Testis (tissue), 2 donors: Measurements from ENCODE around the gene KLHL4.

ENCODE experiments used
- POLR2A ChIP-seq: fragments of 450-650 bp; IDR thresholded peaks from one replicate; pipeline ENCODE4 v1.6.1; 2017; ENCODE audit warnings: antibody characterized with exemption, mild to moderate bottlenecking, moderate library complexity
- TF ChIP-seq, protein P1 (sequence below), 3 experiments: fragments of 450-650 bp in 2 of 3; fragments of 200-600 bp in 1 of 3; sonication (generic) in 1 of 3; IDR thresholded peaks; one replicate each; pipeline ENCODE4 v1.5.1; 2016 to 2019; ENCODE audit warnings: antibody characterized with exemption in 3 of 3, mild to moderate bottlenecking in 2 of 3, moderate library complexity in 1 of 3

DNA sequence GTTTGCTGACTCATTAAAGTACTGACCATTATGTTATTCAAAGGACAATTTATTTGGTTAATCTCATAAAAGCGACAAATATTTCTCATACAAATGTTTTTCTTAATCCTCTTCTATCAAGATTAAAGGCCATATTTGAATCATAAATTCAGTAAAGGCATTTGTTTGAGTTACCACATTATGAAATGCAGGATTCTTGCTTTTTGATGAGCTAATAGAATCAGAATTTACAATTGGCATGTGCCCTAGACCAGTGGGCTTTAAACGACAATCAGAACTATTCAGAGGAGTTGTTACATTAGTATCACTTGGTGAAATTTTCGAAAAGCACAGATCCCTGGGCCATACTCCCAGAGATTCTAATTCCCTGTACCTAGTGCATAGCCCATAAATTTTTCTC lies 55.3 kb downstream of the KLHL4 start:
- TF ChIP-seq, protein P1, sequence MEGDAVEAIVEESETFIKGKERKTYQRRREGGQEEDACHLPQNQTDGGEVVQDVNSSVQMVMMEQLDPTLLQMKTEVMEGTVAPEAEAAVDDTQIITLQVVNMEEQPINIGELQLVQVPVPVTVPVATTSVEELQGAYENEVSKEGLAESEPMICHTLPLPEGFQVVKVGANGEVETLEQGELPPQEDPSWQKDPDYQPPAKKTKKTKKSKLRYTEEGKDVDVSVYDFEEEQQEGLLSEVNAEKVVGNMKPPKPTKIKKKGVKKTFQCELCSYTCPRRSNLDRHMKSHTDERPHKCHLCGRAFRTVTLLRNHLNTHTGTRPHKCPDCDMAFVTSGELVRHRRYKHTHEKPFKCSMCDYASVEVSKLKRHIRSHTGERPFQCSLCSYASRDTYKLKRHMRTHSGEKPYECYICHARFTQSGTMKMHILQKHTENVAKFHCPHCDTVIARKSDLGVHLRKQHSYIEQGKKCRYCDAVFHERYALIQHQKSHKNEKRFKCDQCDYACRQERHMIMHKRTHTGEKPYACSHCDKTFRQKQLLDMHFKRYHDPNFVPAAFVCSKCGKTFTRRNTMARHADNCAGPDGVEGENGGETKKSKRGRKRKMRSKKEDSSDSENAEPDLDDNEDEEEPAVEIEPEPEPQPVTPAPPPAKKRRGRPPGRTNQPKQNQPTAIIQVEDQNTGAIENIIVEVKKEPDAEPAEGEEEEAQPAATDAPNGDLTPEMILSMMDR (IDR thresholded peaks at IDR 0.05) = no peak
- no peak for TF ChIP-seq POLR2A
